Neural progenitor cell (in vitro differentiated cells): ENCODE results near the gene ARHGAP28. TPM values are rescaled to one million over a fixed set of nuclear protein-coding genes. Genes with fewer than 3 reads are reported as not detected.

Experiments used
- DNase-seq: peaks from one replicate; pipeline ENCODE4 v3.0.0-alpha.2; 2016; ENCODE audit warnings: low spot score
- H2AFZ ChIP-seq: fragments of 200-600 bp; sonication (generic); replicated peaks from 2 replicates; pipeline ENCODE4 v1.6.1; 2016; ENCODE audit warnings: antibody characterized with exemption
- H3F3A ChIP-seq: fragments of 200-600 bp; sonication (generic); 2 replicates; pipeline ENCODE4 v1.6.1; 2016; ENCODE audit warnings: antibody characterized with exemption, low read depth
- H3K27ac ChIP-seq: fragments of 200-600 bp; sonication (generic); 2 replicates; pipeline ENCODE4 v1.5.1; 2016; ENCODE audit warnings: mild to moderate bottlenecking
- H3K27me3 ChIP-seq: fragments of 200-600 bp; sonication (generic); 2 replicates; pipeline ENCODE4 v1.6.1; 2016; ENCODE audit warnings: mild to moderate bottlenecking, moderate library complexity
- H3K36me3 ChIP-seq: fragments of 200-600 bp; sonication (generic); 2 replicates; pipeline ENCODE4 v1.5.1; 2016
- H3K4me1 ChIP-seq: fragments of 200-600 bp; sonication (generic); 2 replicates; pipeline ENCODE4 v1.6.1; 2016; ENCODE audit warnings: mixed run types
- H3K4me2 ChIP-seq: fragments of 200-600 bp; sonication (generic); 2 replicates; pipeline ENCODE4 v1.6.1; 2016
- H3K4me3 ChIP-seq: fragments of 200-600 bp; sonication (generic); 2 replicates; pipeline ENCODE4 v1.5.1; 2016
- H3K79me2 ChIP-seq: fragments of 200-600 bp; sonication (generic); 2 replicates; pipeline ENCODE4 v1.6.1; 2016; ENCODE audit warnings: low read depth
- H3K9ac ChIP-seq: fragments of 200-600 bp; sonication (generic); 2 replicates; pipeline ENCODE4 v1.6.1; 2016
- H3K9me3 ChIP-seq: fragments of 200-600 bp; sonication (generic); 2 replicates; pipeline ENCODE4 v1.5.1; 2016; ENCODE audit warnings: low read depth
- H4K20me1 ChIP-seq: fragments of 200-600 bp; sonication (generic); 2 replicates; pipeline ENCODE4 v1.6.1; 2016; ENCODE audit warnings: low read depth
- H3K27ac Mint-ChIP-seq: 3 replicates; pipeline ENCODE4 v1.8.0; 2021; ENCODE audit warnings: mixed read lengths
- H3K27me3 Mint-ChIP-seq: 2 replicates; pipeline ENCODE4 v1.8.0; 2022; ENCODE audit warnings: low read depth, mild to moderate bottlenecking, inconsistent platforms, moderate library complexity, mixed read lengths; ENCODE audit not compliant: insufficient read depth
- H3K36me3 Mint-ChIP-seq: 3 replicates; pipeline ENCODE4 v1.8.0; 2021; ENCODE audit warnings: mixed read lengths
- H3K4me1 Mint-ChIP-seq: 3 replicates; pipeline ENCODE4 v1.8.0; 2021; ENCODE audit warnings: mixed read lengths
- H3K4me3 Mint-ChIP-seq: 3 replicates; pipeline ENCODE4 v1.8.0; 2021; ENCODE audit warnings: mild to moderate bottlenecking, moderate library complexity, mixed read lengths
- H3K9me3 Mint-ChIP-seq: 3 replicates; pipeline ENCODE4 v1.8.0; 2020; ENCODE audit warnings: mixed read lengths
- CTCF ChIP-seq: fragments of 200-600 bp; sonication (generic); IDR thresholded peaks from 2 replicates; pipeline ENCODE4 v1.5.1; 2017; ENCODE audit warnings: antibody characterized with exemption, mild to moderate bottlenecking
- EZH2 ChIP-seq: fragments of 200-600 bp; sonication (generic); IDR thresholded peaks from 2 replicates; pipeline ENCODE4 v1.6.1; 2017; ENCODE audit warnings: antibody characterized with exemption, mild to moderate bottlenecking, moderate library complexity
- EZH2phosphoT487 ChIP-seq: fragments of 200-600 bp; sonication (generic); IDR thresholded peaks from 2 replicates; pipeline ENCODE4 v1.6.1; 2017; ENCODE audit warnings: antibody characterized with exemption
- total RNA-seq: library from RNA; depleted of rRNA; stranded (reverse); fragments of >200 nt; gene quantifications from 2 replicates; pipeline ENCODE4 v1.2.3, GENCODE V29; 2015; ENCODE audit warnings: low replicate concordance

The ARHGAP28 gene
- total RNA-seq, 1 donor from 2014 or later = 25.7 TPM

GRCh38 chr18:6857300-6857699 lies 127.8 kb downstream of the ARHGAP28 start:
- no peak for TF ChIP-seq CTCF
- no peak for TF ChIP-seq EZH2
- Mint-ChIP-seq H3K36me3 (peaks cover 43% of the 10 kb centered on the region), H3K4me3 (no peak overlapping the region), H3K4me1 (peaks cover 2% of the 10 kb centered on the region), H3K27me3 (peaks cover 2% of the 10 kb centered on the region), H3K27ac (no peak overlapping the region), H3K9me3 (peaks cover 14% of the 10 kb centered on the region)
- no peaks in the 10 kb centered on the region for H3F3A ChIP-seq
- no peaks in the 10 kb centered on the region for H3K79me2 ChIP-seq
- H4K20me1 ChIP-seq = no peaks in the 10 kb centered on the region
- H3K36me3 ChIP-seq = peaks cover under 1% of the 10 kb centered on the region
- no peak overlapping the region for H2AFZ ChIP-seq
- peaks cover 6% of the 10 kb centered on the region for H3K4me1 ChIP-seq
- H3K27me3 ChIP-seq = no peaks in the 10 kb centered on the region
- DNase-seq = no peak
- no peak overlapping the region for H3K27ac ChIP-seq
- no peak overlapping the region for H3K4me2 ChIP-seq
- no peak overlapping the region for H3K4me3 ChIP-seq
- H3K9me3 ChIP-seq = peaks cover 3% of the 10 kb centered on the region
- no peak overlapping the region for H3K9ac ChIP-seq

GRCh38 chr18:6859676-6860422 lies 130.3 kb downstream of the ARHGAP28 start:
- H3K27ac Mint-ChIP-seq = peak overlapping the region; percentile 43
- Histone ChIP-seq H3K9ac (no peak overlapping the region), H3K36me3 (no peaks in the 10 kb centered on the region), H3K4me3 (no peak overlapping the region), H3K4me2 (no peak overlapping the region), H4K20me1 (no peaks in the 10 kb centered on the region), H3K9me3 (no peaks in the 10 kb centered on the region), H3K27me3 (no peaks in the 10 kb centered on the region), H2AFZ (no peak overlapping the region), H3K27ac (no peak overlapping the region), H3K4me1 (peaks cover 6% of the 10 kb centered on the region), H3F3A (no peaks in the 10 kb centered on the region), H3K79me2 (no peaks in the 10 kb centered on the region)
- H3K27me3 Mint-ChIP-seq = no peaks in the 10 kb centered on the region
- H3K4me1 Mint-ChIP-seq = peaks cover 2% of the 10 kb centered on the region
- no peak for TF ChIP-seq CTCF
- no peak for TF ChIP-seq EZH2phosphoT487
- TF ChIP-seq EZH2 = no peak
- H3K4me3 Mint-ChIP-seq = no peak overlapping the region
- H3K9me3 Mint-ChIP-seq = no peaks in the 10 kb centered on the region
- DNase-seq = no peak
- H3K36me3 Mint-ChIP-seq = peaks cover 24% of the 10 kb centered on the region

GRCh38 chr18:6860804-6861448 lies 131.4 kb downstream of the ARHGAP28 start:
- H3K27ac Mint-ChIP-seq = no peak overlapping the region

More at GRCh38 chr18:6860804-6861448, 131.4 kb downstream of the ARHGAP28 start:
- Histone ChIP-seq H3K79me2 (no peaks in the 10 kb centered on the region), H3F3A (no peaks in the 10 kb centered on the region), H3K27me3 (no peaks in the 10 kb centered on the region), H3K36me3 (no peaks in the 10 kb centered on the region), H3K27ac (no peak overlapping the region), H3K4me2 (no peak overlapping the region), H3K4me3 (no peak overlapping the region), H3K9ac (no peak overlapping the region), H2AFZ (no peak overlapping the region), H3K4me1 (peaks cover 6% of the 10 kb centered on the region), H4K20me1 (no peaks in the 10 kb centered on the region), H3K9me3 (no peaks in the 10 kb centered on the region)
- H3K27me3 Mint-ChIP-seq = no peaks in the 10 kb centered on the region
- TF ChIP-seq EZH2phosphoT487 (no peak), CTCF (no peak), EZH2 (no peak)
- no peak overlapping the region for H3K4me3 Mint-ChIP-seq
- H3K9me3 Mint-ChIP-seq = no peaks in the 10 kb centered on the region
- peaks cover 2% of the 10 kb centered on the region for H3K4me1 Mint-ChIP-seq
- H3K36me3 Mint-ChIP-seq = peaks cover 20% of the 10 kb centered on the region
- DNase-seq = no peak
